HEK293 (cell line): ENCODE data around the gene SBSN.

Source experiments
- CTCF ChIA-PET: fragments of 350-600 bp; formaldehyde crosslinking; extraction: SDS; loops from one replicate; lab custom pipeline; 2021; ENCODE audit warnings: antibody characterized with exemption; lab: Yijun Ruan, JAX
- POLR2A ChIA-PET: fragments of 300-600 bp; formaldehyde crosslinking; extraction: SDS; loops from one replicate; lab custom pipeline; 2020; ENCODE audit warnings: antibody characterized with exemption, inconsistent platforms; lab: Yijun Ruan, JAX
- H3K27ac ChIP-seq: fragments of 200-500 bp; sonication (Bioruptor generic); 2 replicates; pipeline ENCODE4 v1.5.1; 2014; ENCODE audit warnings: low read depth, low read length, control low read depth, inconsistent platforms; ENCODE audit errors: extremely low read depth
- H3K36me3 ChIP-seq, 2 experiments: fragments of 200-500 bp in 1 of 2; sonication (Bioruptor generic) in 1 of 2; 1 replicate in 1 of 2; 2 replicates in 1 of 2; pipeline ENCODE4 v1.5.1; 2014 to 2017; ENCODE audit warnings: inconsistent platforms in 2 of 2, low read length in 2 of 2; ENCODE audit not compliant: control insufficient read depth in 2 of 2, insufficient read depth in 1 of 2
- H3K4me1 ChIP-seq: fragments of 200-500 bp; sonication (Bioruptor generic); 2 replicates; pipeline ENCODE4 v1.5.1; 2014; ENCODE audit warnings: mild to moderate bottlenecking, low read length, inconsistent platforms; ENCODE audit not compliant: control insufficient read depth, insufficient read depth
- H3K4me3 ChIP-seq: 2 replicates; pipeline ENCODE4 v1.5.1; 2011; ENCODE audit warnings: low read depth, mild to moderate bottlenecking, control low read depth, low read length, moderate library complexity
- H3K9me3 ChIP-seq: fragments of 200-500 bp; sonication (Bioruptor generic); 2 replicates; pipeline ENCODE4 v1.5.1; 2014; ENCODE audit warnings: low read depth, low read length, inconsistent platforms; ENCODE audit not compliant: control insufficient read depth, insufficient read depth
- FEZF1 ChIP-seq: fragments of 450-650 bp; formaldehyde crosslinking; IDR thresholded peaks from 2 replicates; pipeline ENCODE4 v1.5.1; 2016; ENCODE audit warnings: missing biosample characterization, missing genetic modification characterization
- GLI4 ChIP-seq: fragments of 450-650 bp; formaldehyde crosslinking; IDR thresholded peaks from 2 replicates; pipeline ENCODE4 v1.5.1; 2016; ENCODE audit warnings: missing biosample characterization, missing genetic modification characterization
- HIC1 ChIP-seq: fragments of 450-650 bp; formaldehyde crosslinking; IDR thresholded peaks from 2 replicates; pipeline ENCODE4 v1.5.1; 2016; ENCODE audit warnings: missing biosample characterization, missing genetic modification characterization
- PRDM6 ChIP-seq: fragments of 450-650 bp; formaldehyde crosslinking; IDR thresholded peaks from 2 replicates; pipeline ENCODE4 v1.5.1; 2017; ENCODE audit warnings: missing biosample characterization, missing genetic modification characterization
- RBAK ChIP-seq: fragments of 450-650 bp; formaldehyde crosslinking; IDR thresholded peaks from 2 replicates; pipeline ENCODE4 v1.5.1; 2016; ENCODE audit warnings: missing biosample characterization, missing genetic modification characterization
- SALL2 ChIP-seq: fragments of 450-650 bp; formaldehyde crosslinking; IDR thresholded peaks from 2 replicates; pipeline ENCODE4 v1.5.0; 2017; ENCODE audit warnings: missing biosample characterization, mild to moderate bottlenecking, missing genetic modification characterization, borderline replicate concordance
- SP7 ChIP-seq: fragments of 450-650 bp; formaldehyde crosslinking; IDR thresholded peaks from 2 replicates; pipeline ENCODE4 v1.5.1; 2016; ENCODE audit warnings: missing biosample characterization, missing genetic modification characterization
- TSHZ1 ChIP-seq: fragments of 450-650 bp; formaldehyde crosslinking; IDR thresholded peaks from 2 replicates; pipeline ENCODE4 v1.5.1; 2016; ENCODE audit warnings: missing biosample characterization, missing genetic modification characterization, borderline replicate concordance
- ZFP69B ChIP-seq: fragments of 450-650 bp; formaldehyde crosslinking; IDR thresholded peaks from 2 replicates; pipeline ENCODE4 v1.5.1; 2016; ENCODE audit warnings: missing biosample characterization, missing genetic modification characterization
- ZNF266 ChIP-seq: fragments of 450-650 bp; formaldehyde crosslinking; IDR thresholded peaks from 2 replicates; pipeline ENCODE4 v1.5.1; 2016; ENCODE audit warnings: missing biosample characterization, missing genetic modification characterization, low read depth
- ZNF335 ChIP-seq: fragments of 450-650 bp; formaldehyde crosslinking; conservative IDR thresholded peaks from 2 replicates; pipeline ENCODE4 v1.5.1; 2016; ENCODE audit warnings: missing biosample characterization, missing genetic modification characterization
- ZNF37A ChIP-seq: fragments of 450-650 bp; IDR thresholded peaks from 2 replicates; pipeline ENCODE4 v1.5.1; 2018; ENCODE audit warnings: missing biosample characterization, missing genetic modification characterization
- ZNF548 ChIP-seq: fragments of 450-650 bp; formaldehyde crosslinking; IDR thresholded peaks from 2 replicates; pipeline ENCODE4 v1.5.1; 2016; ENCODE audit warnings: missing biosample characterization, missing genetic modification characterization
- ZNF585B ChIP-seq: fragments of 450-650 bp; formaldehyde crosslinking; IDR thresholded peaks from 2 replicates; pipeline ENCODE4 v1.5.1; 2016; ENCODE audit warnings: missing biosample characterization, missing genetic modification characterization
- ZNF704 ChIP-seq: fragments of 450-650 bp; formaldehyde crosslinking; IDR thresholded peaks from 2 replicates; pipeline ENCODE4 v1.5.1; 2016; ENCODE audit warnings: missing biosample characterization, missing genetic modification characterization
- ZNF707 ChIP-seq: fragments of 450-650 bp; formaldehyde crosslinking; IDR thresholded peaks from 2 replicates; pipeline ENCODE4 v1.5.1; 2016; ENCODE audit warnings: missing biosample characterization, missing genetic modification characterization
- ZSCAN30 ChIP-seq: fragments of 450-650 bp; IDR thresholded peaks from 2 replicates; pipeline ENCODE4 v1.5.1; 2018; ENCODE audit warnings: missing biosample characterization, mild to moderate bottlenecking, missing genetic modification characterization, moderate library complexity
- ZSCAN4 ChIP-seq: fragments of 450-650 bp; formaldehyde crosslinking; IDR thresholded peaks from 2 replicates; pipeline ENCODE4 v1.5.1; 2017; ENCODE audit warnings: missing biosample characterization, missing genetic modification characterization

The SBSN gene

GRCh38 chr19:35493971-35494370 lies 34.1 kb downstream of the SBSN start:
- CTCF ChIA-PET = interaction anchor here (0.6 to 8.4 kb wide), 10 partner anchors 13 to 427 kb away, joined by 3 to 237 read pairs (median 13); partner anchors contain the start of genes CD22, FFAR1 and FFAR3
- TF ChIP-seq SP7 (tag by site-specific recombination) = no peak
- TF ChIP-seq ZFP69B (tag by site-specific recombination) = no peak
- TF ChIP-seq ZNF707 (tag by site-specific recombination) = no peak
- POLR2A ChIA-PET = interaction anchor here (0.6 kb wide), 1 partner anchor 141 kb away, joined by 3 read pairs; no protein-coding TSS in a partner anchor
- peaks cover 2 to 8% of the 10 kb centered on the region in 2 experiments for H3K36me3 ChIP-seq
- H3K4me3 ChIP-seq = no peak overlapping the region
- H3K4me1 ChIP-seq = no peaks in the 10 kb centered on the region
- H3K9me3 ChIP-seq = no peaks in the 10 kb centered on the region
- no peak overlapping the region for H3K27ac ChIP-seq

- Histone ChIP-seq H3K27ac (no peak overlapping the region), H3K4me1 (no peaks in the 10 kb centered on the region), H3K4me3 (no peak overlapping the region), H3K36me3 (no peaks in the 10 kb centered on the region), H3K9me3 (no peaks in the 10 kb centered on the region)
- TF ChIP-seq ZNF266 = no peak
- no peak for TF ChIP-seq ZNF585B (tag by site-specific recombination)
- no peak for TF ChIP-seq ZSCAN30 (tag by site-specific recombination)
- TF ChIP-seq ZSCAN4 (tag by site-specific recombination) = no peak
- TF ChIP-seq PRDM6 (tag by site-specific recombination) = no peak
- TF ChIP-seq ZNF335 (tag by site-specific recombination) = no peak
- TF ChIP-seq ZNF704 (tag by site-specific recombination) = no peak
- no peak for TF ChIP-seq RBAK (tag by site-specific recombination)
- TF ChIP-seq GLI4 = no peak
- TF ChIP-seq FEZF1 (tag by site-specific recombination) = no peak
- TF ChIP-seq HIC1 (tag by site-specific recombination) = no peak
- TF ChIP-seq ZNF548 (tag by site-specific recombination) = no peak
- no peak for TF ChIP-seq TSHZ1 (tag by site-specific recombination)
- TF ChIP-seq SALL2 (tag by site-specific recombination) = no peak
- no peak for TF ChIP-seq ZNF37A (tag by site-specific recombination)
- POLR2A ChIA-PET = interaction anchor here (1.7 kb wide), 1 partner anchor 19 kb away, joined by 5 read pairs; no protein-coding TSS in a partner anchor
- CTCF ChIA-PET = interaction anchor here (0.6 to 8.4 kb wide), 13 partner anchors 9 to 719 kb away, joined by 3 to 237 read pairs (median 4); partner anchors contain the start of genes FFAR3 and GPR42
Observed at GRCh38 chr19:35491836-35492360, 36.2 kb downstream of the SBSN start.
